ENCODE measurements around the gene ADAMTS3.
A peak's percentile ranks its signal among the peaks of the same experiment; 100 is the strongest.
"Not testable (repeated sequence)": the region's sequence is repeated elsewhere in the genome, so short reads cannot be mapped to it uniquely, and the experiment has no call there.

Gene ADAMTS3

DNA sequence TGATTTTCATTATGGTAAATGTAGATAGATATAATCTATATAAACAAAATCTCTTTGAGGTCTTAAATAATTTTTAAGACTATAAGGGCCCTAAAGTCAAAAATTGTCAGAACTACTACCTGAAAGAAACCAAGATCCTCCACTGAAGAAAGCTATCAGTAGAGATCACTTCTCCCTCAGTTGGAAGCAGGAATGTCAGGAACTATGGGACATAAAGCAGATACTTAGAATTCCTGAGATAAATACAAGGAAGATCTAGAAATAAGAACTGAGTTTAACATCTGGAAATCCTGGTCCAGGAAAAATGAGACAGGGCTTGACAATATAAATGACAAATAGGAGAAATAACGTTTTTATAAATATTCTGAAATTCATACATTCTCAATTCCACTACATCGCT, 97.2 kb downstream of the ADAMTS3 start:
- DNase-seq (ENCODE audit: low spot score) = no peak

DNA sequence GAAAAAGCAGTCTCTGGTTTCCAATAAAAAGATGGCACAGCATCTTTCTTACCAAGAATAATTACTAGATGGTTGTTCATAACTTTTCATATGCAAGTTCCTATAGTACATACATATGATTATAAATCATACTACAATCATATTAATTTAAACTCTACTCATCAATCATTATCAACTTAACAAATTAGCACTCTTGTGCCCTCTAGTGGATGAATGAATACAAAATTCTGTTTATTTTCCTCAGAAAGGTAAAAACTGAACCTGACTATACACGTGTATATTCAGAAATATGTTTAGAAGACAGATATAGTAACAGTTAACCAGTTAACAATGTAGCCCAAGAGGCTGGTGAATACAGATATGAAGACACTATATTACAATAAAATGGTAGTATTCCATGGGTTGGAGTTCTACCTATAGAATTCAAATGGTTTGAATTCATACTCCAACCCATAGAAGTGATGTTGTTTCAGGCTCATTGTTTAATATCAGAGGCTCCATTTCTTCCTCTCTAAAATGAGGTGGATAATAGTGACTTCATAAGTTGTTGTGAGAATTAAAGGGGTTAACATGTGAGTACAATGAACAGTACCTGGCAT, 100.0 kb downstream of the ADAMTS3 start:
- DNase-seq (ENCODE audit: low spot score) = peak; percentile 18

DNA sequence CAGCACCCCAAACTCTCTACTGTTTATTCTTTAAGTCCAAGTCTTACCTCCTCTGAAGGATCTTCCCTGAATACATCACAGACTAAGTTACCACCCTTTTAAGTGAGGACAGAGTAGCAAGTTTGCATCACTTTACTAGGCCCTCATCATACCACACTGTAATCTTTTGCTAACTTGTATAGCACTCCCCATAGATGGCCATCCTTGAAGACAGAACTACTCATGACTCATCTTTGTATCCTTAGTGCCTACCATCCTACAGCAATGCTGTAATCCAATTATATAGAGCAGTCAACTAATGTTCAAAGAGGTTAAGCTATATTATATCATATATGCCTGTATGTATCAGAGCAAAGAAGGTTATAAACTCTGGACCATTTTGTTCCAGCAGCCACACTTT, 101.4 kb downstream of the ADAMTS3 start:
- DNase-seq (ENCODE audit: low spot score) = no peak

DNA sequence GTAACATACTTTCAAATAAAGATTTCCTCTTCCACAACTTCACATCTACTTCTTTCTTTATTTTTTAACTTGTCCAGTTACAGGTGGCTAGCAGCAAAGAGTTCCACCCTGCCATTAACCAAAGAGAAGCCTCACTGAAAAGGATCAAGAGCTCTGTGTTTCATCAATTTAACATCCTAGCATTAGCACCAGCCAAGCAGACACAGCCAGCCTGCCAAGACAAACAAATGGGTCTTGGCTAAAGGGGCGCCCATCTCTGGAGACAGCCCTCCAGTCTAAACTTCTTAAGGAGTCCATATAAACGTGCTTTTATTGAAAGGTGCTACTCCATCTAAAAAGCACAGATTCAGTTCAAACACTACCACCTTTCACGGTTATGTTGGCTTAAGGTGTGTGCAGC, 105.3 kb downstream of the ADAMTS3 start:
- no peak for DNase-seq (ENCODE audit: low spot score)

DNA sequence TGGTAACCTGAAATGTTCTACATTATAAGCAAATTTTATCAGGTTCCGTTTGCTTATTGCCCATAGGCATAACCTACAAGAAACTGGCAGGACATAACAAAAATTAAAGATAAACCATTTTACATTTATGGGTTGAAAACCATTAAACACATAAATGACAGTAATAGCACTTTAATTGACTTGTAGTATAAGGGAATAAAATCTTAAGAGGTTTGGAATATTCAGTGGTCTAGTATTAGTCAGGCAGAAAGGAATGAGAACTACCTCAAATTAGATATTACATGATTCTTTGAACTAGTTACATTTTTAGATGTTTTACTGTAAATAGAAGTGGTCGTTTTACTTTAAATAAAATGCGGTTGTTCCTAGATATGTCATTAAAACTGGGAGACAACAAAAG, 111.9 kb downstream of the ADAMTS3 start:
- no peak for DNase-seq (ENCODE audit: low spot score)

DNA sequence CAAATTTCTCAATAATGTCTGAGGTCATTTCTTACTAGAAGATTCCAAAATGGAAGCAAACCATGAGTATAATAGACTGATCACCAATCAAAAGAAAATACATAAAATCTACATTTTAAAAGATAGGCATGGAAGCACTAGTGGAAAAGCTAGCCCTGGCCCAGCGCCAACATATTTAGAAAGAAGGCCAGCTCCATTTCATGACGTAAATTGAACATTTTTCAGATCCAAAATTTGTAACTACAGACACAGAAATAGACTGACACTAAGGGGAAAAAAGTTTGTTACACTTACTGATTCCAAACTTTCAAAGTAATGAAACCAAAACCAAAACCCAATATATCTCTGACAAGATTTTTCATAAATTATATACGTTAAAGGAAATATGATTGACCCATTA, 117.7 kb downstream of the ADAMTS3 start:
- DNase-seq (ENCODE audit: low spot score) = no peak

DNA sequence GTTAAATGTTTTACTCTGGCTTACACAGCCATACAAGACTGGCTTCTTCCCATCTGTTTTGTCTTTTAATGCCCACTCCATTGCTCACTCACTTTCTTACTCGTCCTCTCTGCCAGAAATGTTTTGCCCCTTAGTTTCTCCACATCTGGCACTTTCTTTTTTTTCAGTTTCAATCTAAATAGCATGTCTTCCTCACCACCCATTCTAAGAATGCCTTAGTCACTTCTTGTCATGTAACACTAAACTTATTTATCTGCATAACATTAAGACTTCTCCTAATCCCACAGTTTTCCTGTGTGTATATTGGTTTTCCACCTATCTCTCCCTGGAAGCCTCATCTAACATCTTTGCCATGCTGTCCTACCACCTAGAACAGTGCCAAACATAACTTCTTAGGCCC, 119.3 kb downstream of the ADAMTS3 start:
- DNase-seq (ENCODE audit: low spot score) = no peak

DNA sequence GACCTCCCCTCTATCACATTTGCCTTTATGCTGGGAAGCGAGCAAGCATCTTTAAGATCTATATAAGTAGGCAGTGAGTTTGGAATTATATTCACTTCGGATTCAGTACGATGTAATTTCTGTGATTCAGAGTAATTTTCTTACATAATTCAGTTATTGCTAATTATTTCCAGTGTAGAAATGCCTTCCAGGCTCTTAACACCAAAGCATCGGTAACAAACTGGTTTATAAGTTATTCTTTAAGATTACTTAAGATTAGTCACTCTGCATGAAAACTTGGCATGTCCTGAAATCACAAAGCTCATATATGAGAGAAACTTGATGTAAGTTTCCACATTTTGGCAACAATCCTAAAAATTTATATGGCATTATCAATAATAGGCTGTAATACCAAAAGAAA, 120.8 kb downstream of the ADAMTS3 start:
- DNase-seq (ENCODE audit: low spot score) = no peak

DNA sequence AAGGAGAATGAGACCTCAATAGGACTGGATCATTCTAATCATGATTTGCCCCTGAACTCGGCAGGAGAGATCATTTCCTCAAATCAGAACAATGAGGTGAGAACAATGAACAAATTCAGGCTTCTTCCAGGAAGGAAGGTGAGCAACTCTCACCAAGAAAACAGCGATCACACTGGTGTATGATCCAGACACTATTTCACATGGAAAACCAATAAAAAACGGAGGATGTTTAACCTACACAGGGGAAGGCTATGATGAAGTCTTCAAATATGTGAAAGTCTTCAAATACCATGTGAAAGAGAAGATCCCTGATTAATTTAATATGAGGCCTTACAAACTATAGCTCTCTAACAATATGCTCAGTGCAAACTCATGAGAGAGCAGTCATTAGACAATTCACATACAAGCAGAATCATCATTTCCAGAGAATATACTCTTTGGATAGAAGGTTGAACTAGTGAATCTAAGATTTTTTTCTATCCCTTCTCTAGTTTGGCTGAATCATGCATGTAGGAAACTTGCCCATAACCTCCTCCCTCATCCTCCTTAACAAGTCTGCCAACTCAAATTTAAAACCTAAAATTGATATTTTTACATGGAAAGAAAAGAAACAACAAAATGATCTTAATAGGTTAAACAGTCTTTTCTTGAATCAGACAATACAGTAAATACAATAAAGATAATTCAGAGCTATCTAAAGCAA, 122.5 kb downstream of the ADAMTS3 start:
- no peak for DNase-seq (ENCODE audit: low spot score)

DNA sequence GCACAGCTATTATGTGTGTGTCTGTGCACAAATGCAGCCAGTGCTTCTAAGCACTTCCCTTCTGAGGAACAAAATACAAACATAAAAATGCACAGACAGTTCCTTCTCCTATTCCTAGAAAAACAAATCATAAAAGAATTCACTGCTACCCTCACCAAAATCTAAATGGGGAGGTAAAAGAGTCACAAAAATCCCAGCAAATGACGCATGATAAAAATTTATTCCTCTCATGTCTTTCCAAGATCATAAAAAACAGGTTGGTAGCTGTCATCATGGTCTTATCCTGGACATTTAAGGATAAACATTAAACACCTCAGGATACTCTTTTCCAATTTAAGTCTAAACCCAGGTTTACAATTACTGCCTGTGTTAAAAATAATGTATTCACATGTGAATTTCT, 124.9 kb downstream of the ADAMTS3 start:
- DNase-seq (ENCODE audit: low spot score) = no peak

DNA sequence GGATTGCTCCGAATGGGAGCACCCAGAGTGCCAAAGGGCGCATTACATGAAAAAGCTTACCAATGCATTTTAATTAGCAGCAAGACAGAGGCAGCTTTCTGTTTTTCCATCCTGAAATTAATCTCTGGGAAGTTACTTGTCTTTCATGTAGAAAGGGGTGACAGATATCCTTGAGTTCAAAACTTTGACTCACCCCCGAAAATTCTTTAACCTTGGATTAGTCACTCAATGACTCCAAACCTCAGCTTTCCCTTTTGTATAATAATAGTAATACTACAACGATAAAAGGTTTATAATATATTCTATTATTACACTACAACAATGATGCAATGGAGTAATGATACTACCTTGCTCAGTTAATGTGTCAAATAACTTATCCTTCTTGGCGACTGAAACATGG, 126.3 kb downstream of the ADAMTS3 start:
- DNase-seq (ENCODE audit: low spot score) = no peak

DNA sequence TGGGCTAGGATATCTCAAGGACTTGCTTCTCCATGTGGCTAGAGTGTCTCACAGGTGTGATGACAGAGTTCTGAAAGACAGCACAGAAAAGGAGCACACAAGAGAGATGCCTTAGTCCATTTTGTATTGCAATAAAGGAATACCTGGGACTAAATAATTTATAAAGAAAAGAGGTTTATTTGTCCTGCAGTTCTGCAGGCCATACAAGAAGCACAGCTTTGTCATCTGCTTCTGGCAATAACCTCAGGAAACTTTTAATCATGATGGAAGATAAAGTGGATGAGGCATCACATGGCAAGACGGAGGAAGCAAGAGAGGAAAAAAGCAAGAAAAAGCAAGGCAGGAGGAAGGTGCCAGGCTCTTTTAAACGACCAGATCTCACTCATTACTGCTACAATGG, 126.9 kb downstream of the ADAMTS3 start:
- DNase-seq (ENCODE audit: low spot score) = no peak

DNA sequence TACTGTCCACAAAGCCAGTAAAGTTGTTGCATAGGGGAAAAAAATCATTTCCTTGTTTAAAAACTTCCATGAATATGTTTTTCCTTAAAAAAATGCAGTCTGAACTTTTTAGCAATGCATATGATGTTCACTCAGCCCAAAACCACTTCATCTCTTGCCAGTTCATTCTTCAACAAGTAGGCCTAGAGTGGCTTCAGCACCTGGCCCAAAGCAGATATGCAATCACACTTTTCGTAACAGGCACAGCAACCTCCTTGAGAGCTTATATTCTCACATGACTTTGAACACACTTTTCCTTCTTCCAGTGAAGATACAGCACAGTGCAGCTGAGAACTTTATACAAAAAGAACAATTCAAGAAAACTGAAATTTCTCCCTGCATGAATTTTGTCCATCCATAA, 128.6 kb downstream of the ADAMTS3 start:
- DNase-seq (ENCODE audit: low spot score) = no peak

DNA sequence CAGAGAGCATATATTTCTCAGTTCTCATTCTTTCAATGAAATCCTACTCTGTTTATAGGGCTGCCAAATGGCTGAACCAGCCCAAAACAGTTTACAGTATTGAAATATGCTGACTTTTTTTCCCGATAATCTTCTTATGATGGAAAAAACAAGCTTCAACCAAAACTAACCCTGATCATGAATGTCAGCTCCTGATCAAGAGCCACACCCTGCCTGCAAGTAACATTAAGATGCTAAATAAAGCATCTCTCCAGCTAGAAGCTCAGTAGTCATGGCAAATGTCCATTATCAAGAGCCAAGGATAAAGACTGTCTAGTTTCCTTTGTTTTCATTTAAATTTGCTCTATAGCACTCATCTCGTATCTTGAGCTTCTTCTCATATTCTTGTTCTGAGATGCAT, 136.0 kb downstream of the ADAMTS3 start:
- DNase-seq (ENCODE audit: low spot score) = no peak

DNA sequence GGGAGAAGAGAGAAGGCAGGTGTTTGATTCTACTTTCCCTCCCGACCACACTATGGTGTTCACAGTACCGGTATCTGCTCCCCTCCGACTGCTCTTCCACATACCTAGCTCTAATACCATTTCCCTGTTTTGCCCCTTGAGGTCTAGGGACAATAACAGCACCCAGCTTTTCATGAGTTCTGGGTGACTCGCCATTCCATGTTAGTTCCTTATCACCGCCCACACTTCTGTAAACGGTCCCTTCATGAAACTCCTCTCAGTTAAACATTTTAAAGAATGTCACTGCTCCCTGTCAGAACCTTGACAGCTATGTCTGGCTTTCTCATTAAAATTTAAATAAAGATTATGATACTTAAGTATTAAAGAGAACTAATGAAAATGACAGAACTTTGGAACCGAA, 136.7 kb downstream of the ADAMTS3 start:
- no peak for DNase-seq (ENCODE audit: low spot score)

DNA sequence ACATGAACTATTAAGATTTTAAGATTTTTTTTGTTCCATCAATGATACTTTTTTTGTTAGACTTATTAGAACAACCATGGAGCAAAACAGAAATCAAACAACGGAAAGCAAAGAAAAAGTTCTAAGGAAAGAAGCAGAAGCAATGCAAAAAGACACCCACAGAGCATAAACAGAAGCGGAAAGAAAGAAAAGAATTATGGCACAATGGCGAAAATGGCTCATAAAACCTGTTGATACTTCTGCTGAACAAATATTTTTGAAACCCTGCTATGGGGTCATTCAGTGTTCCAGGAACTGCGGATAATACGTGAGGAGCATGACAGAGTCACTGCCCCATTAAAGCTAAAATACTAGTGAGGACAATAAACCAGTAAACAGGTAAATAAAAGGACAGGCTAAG, 138.0 kb downstream of the ADAMTS3 start:
- DNase-seq (ENCODE audit: low spot score) = no peak

DNA sequence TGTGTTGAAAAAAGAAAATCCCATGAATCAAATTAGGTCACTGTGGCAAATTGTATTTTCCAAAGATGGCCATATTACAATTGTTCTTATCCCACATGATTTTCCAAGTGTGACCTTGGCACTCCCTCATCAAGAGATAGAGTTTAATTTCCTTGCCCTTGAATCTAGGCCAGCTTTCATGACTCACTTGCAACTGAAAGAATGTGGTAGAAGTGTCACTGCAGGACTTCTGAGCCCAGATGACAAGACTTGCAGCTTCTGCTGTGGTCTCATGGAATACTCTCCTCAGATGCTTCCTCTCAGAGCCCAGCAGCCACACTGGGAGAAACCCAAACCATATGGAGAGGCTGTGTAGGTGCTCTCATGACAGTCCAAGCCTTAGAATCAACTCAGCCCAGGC, 139.0 kb downstream of the ADAMTS3 start:
- peak; percentile 4 for DNase-seq (ENCODE audit: low spot score)

DNA sequence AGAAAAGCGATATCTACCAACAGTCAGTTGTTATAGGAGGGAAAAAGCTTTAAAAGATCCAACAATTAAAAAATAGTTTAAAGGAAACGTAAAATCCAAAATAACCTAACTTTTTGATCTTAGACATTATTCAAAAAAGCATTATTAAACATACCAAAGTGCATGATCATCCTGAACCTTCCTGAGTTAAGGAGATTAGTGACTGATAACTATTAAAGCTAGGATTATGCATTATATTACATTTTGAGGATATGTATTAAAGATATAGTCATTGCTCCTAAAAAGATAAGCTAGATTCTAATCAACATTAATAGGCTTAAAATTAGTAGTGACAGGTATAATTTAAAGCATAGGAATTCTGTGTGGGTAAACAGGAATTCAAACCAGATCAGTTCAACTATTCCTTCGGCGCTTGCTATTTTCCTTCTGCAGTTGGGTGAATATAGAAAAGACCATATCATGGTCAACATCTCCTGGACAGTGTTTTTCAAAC, 139.6 kb downstream of the ADAMTS3 start:
- DNase-seq (ENCODE audit: low spot score) = no peak

DNA sequence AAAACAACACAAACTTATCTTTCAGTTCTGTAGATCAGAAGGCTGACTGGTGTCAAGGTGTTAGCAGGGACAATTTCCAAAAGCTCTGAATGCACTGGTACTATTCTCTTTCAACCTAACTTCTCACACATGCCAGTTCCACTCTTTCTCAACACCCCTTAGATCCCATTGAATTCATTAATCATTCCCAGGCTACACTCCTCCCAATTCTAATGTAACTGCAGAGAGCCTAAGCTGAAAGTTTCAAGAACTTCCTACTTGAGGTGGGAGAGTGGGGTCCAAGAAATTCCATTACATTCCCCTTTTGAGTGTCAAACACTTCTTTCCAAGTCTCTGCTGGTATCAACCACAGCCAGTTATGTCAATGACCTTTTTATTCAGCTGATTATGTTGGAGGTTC, 142.0 kb downstream of the ADAMTS3 start:
- no peak for DNase-seq (ENCODE audit: low spot score)

DNA sequence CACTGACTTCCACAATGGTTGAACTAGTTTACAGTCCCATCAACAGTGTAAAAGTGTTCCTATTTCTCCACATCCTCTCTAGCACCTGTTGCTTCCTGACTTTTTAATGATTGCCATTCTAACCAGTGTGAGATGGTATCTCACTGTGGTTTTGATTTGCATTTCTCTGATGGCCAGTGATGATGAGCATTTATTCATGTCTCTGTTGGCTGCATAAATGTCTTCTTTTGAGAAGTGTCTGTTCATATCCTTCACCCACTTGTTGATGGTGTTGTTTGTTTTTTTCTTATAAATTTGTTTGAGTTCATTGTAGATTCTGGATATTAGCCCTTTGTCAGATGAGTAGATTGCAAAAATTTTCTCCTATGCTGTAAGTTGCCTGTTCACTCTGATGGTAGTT, 143.1 kb downstream of the ADAMTS3 start:
- DNase-seq (ENCODE audit: low spot score) = not testable (repeated sequence)

DNA sequence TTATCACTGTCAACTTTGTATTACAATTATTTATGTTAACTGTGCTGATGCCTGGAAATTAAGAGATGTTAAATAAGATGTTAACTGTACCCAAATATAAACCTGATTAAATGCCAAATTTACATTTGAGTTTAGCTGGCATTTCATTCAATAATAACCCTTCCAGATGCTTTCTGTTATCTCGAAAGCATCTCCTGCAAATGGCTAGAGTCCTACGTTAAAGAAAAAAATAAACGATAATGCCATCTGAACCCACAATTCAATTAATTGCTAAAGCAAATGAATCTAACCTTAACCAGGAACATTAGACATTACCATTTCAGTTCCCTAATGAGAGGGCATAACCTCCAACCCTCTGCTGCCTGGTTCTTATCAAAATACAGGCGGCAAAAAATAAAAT, 145.0 kb downstream of the ADAMTS3 start:
- no peak for DNase-seq (ENCODE audit: low spot score)

DNA sequence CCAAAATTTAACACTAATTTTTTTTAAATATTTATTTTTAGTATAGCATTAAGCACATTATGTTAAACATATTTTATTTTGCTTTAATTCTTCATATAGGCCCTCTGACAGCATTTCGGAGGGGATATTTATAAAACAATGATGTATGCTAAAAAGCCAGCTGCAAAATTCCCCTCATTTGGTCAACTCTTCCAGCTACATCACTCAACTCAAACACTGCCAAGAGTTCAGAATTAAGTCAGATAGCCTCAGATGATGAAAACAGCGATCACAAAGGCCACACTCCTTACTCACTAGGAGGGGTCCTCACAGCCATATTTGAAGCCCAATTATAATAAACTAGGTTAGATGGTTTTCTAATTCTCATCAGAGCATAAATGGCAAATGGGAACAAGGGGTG, 146.6 kb downstream of the ADAMTS3 start:
- DNase-seq (ENCODE audit: low spot score) = no peak

DNA sequence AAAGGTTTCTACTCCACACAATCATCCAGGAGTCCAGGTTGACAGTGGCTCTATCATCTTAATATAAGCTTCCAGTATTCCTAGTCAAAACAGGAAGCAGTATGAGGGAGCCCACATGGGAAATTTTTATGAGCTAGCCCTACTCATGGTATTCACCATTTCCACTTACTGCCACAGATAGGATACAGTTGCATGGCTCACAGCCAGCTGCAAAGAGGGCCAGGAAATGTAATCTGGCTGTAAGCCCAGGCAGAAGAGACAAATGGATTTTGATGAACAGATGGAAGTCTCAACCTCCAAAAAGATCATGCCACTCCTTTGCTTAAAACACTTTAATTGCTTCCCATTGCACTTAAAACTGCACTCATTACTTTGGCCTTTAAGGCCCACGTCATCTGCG, 150.6 kb downstream of the ADAMTS3 start:
- DNase-seq (ENCODE audit: low spot score) = no peak

DNA sequence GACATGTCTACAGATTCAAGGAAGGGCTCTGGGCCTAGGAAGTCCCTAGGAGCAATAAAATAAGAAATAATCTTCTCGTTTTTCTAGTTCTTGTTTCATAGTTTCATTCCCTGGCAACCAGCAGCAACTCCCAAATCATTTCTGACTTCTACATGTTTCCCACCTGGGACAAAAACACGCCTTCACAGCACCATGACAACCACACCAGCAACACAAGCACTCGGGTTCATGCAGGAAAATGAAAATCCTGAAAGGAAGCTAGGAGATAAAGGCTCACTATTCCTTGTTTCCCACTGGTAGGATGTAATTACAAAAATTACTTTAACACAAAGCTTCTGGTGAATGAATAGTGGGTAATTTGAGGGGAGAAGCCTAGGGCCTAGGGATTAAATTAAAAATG, 158.9 kb downstream of the ADAMTS3 start:
- no peak for DNase-seq (ENCODE audit: low spot score)

All from LoVo (cell line).